ENCODE results near the gene SMYD2. TPM values are rescaled to one million over a fixed set of nuclear protein-coding genes. Genes with fewer than 3 reads are reported as not detected.

The SMYD2 gene
- total RNA-seq, 6 experiments from 2014 or later: 14.5 to 45.2 (median 24.1) TPM

GRCh38 chr1:214241060-214241459 is 39.9 kb upstream of the SMYD2 start:
- TF ChIP-seq CTCF (IDR thresholded peaks at IDR 0.05) (no peak), POLR2A (IDR thresholded peaks at IDR 0.05) (no peak)
- intact Hi-C loops (cut with DNase I): no loop called here
- WGBS (ENCODE audit: insufficient coverage, low coverage, low lambda C conversion rate, missing lambda C conversion rate): 79% methylated on average over 7 of the region's 7 CpGs

DNA sequence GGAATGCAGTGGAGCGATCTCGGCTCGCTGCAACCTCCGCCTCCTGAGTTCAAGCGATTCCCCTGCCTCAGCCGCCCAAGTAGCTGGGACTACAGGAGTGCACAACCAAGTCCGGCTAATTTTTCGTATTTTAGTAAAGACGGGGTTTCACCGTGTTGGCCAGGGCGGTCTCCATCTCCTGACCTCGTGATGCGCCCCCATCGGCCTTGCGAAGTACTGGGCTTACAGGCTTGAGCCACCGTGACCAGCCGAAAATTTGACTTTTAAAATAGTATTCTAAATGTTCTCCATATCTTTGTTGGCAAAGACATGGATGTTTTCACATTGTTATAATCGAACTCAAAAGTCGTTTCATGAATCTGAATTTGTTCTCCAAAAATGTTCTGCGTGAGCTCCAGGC is 36.7 kb upstream of the SMYD2 start:
- DNase-seq (no peak), ATAC-seq (no peak)
- Histone ChIP-seq H3K9me3 (no peaks in the 10 kb centered on the region), H3K4me3 (no peak overlapping the region), H3K4me1 (no peaks in the 10 kb centered on the region), H3K27me3 (no peaks in the 10 kb centered on the region), H3K36me3 (no peaks in the 10 kb centered on the region), H3K27ac (no peak overlapping the region)
- TF ChIP-seq POLR2A (IDR thresholded peaks at IDR 0.05) (no peak), CTCF (IDR thresholded peaks at IDR 0.05) (no peak)
- 95% methylated on average over 20 of the region's 20 CpGs for WGBS (ENCODE audit: insufficient coverage, low coverage, low lambda C conversion rate, missing lambda C conversion rate)
- intact Hi-C loops (cut with DNase I): no loop called here

More at GRCh38 chr1:214241060-214241459, 39.9 kb upstream of the SMYD2 start:
- DNase-seq: no peak
- H3K36me3 ChIP-seq: no peaks in the 10 kb centered on the region
- no peak overlapping the region for H3K27ac ChIP-seq
- H3K27me3 ChIP-seq: no peaks in the 10 kb centered on the region
- H3K9me3 ChIP-seq: no peaks in the 10 kb centered on the region
- H3K4me3 ChIP-seq: no peak overlapping the region
- no peaks in the 10 kb centered on the region for H3K4me1 ChIP-seq
- no peak for ATAC-seq

- Histone ChIP-seq H3K36me3 (no peaks in the 10 kb centered on the region), H3K4me3 (no peak overlapping the region), H3K4me1 (no peaks in the 10 kb centered on the region), H3K27ac (no peak overlapping the region), H3K27me3 (no peaks in the 10 kb centered on the region), H3K9me3 (no peaks in the 10 kb centered on the region)
- no peak for ATAC-seq
- WGBS (ENCODE audit: insufficient coverage, low coverage, low lambda C conversion rate, missing lambda C conversion rate): 53% methylated on average over 1 of the region's 2 CpGs
- TF ChIP-seq CTCF (IDR thresholded peaks at IDR 0.05) (no peak), POLR2A (IDR thresholded peaks at IDR 0.05) (no peak)
- no peak for DNase-seq
- intact Hi-C loops (cut with DNase I): no loop called here
Measured at GRCh38 chr1:214244841-214245240, 36.1 kb upstream of the SMYD2 start.

- no peak for ATAC-seq
Measured at GRCh38 chr1:214247501-214248041, 33.4 kb upstream of the SMYD2 start.

More at GRCh38 chr1:214247501-214248041, 33.4 kb upstream of the SMYD2 start:
- intact Hi-C loops (cut with DNase I): no loop called here
- TF ChIP-seq POLR2A (IDR thresholded peaks at IDR 0.05) (no peak), CTCF (IDR thresholded peaks at IDR 0.05) (no peak)
- no peak overlapping the region for H3K4me3 ChIP-seq
- no peak overlapping the region for H3K27ac ChIP-seq
- WGBS (ENCODE audit: insufficient coverage, low coverage, low lambda C conversion rate, missing lambda C conversion rate): 80% methylated on average over 7 of the region's 8 CpGs
- H3K36me3 ChIP-seq: no peaks in the 10 kb centered on the region
- no peaks in the 10 kb centered on the region for H3K27me3 ChIP-seq
- no peaks in the 10 kb centered on the region for H3K4me1 ChIP-seq
- no peaks in the 10 kb centered on the region for H3K9me3 ChIP-seq
- no peak for DNase-seq
